SK-N-MC (cell line): ENCODE data around the gene TMEM40.

Experiments
- EZH2 ChIP-seq: fragments of 200-600 bp; sonication (generic); IDR thresholded peaks from one replicate; pipeline ENCODE4 v1.6.1; 2017; ENCODE audit warnings: antibody characterized with exemption
- FOXP2 ChIP-seq: optimal IDR thresholded peaks from 2 replicates; pipeline ENCODE3; 2011; ENCODE audit warnings: mild to moderate bottlenecking, moderate library complexity; ENCODE audit not compliant: insufficient read depth; ENCODE audit errors: extremely low read length, control extremely low read depth
- POLR2AphosphoS5 ChIP-seq: IDR thresholded peaks from 2 replicates; pipeline ENCODE4 v1.6.1; 2012; ENCODE audit warnings: mild to moderate bottlenecking, low read depth, low read length, borderline replicate concordance

GRCh38 chr3:12782172-12782815, 23.2 kb upstream of the TMEM40 start:
- TF ChIP-seq POLR2AphosphoS5 = no peak
- no peak for TF ChIP-seq EZH2
- TF ChIP-seq FOXP2 = no peak
